GM23338 (cell line): ENCODE measurements around the gene NPDC1. TPM values are rescaled to one million over a fixed set of nuclear protein-coding genes. Genes with fewer than 3 reads are reported as not detected.

Experiments
- CREB1 ChIP-seq: fragments of 250-450 bp; sonication (Bioruptor Pico); IDR thresholded peaks from 2 replicates; pipeline ENCODE4 v1.5.0; 2020; ENCODE audit warnings: low read depth, mild to moderate bottlenecking, moderate library complexity
- EZH2 ChIP-seq: fragments of 200-600 bp; sonication (generic); IDR thresholded peaks from one replicate; pipeline ENCODE4 v1.8.0; 2017; ENCODE audit warnings: antibody characterized with exemption, mild to moderate bottlenecking, low read depth; ENCODE audit not compliant: unreplicated experiment
- EZH2phosphoT487 ChIP-seq: fragments of 200-600 bp; sonication (generic); IDR thresholded peaks from one replicate; pipeline ENCODE4 v1.8.1; 2018; ENCODE audit warnings: antibody characterized with exemption; ENCODE audit not compliant: unreplicated experiment
- NANOG ChIP-seq: IDR thresholded peaks from 2 replicates; pipeline ENCODE4 v1.6.1; 2016; ENCODE audit warnings: antibody characterized with exemption, borderline replicate concordance
- STAT1 ChIP-seq: IDR thresholded peaks from one replicate; pipeline ENCODE4 v1.6.1; 2016; ENCODE audit warnings: antibody characterized with exemption; ENCODE audit not compliant: unreplicated experiment
- ZNF114 ChIP-seq: fragments of 250-450 bp; sonication (Bioruptor Pico); IDR thresholded peaks from 2 replicates; pipeline ENCODE4 v1.5.0; 2020; ENCODE audit warnings: mild to moderate bottlenecking, moderate library complexity
- ZNF331 ChIP-seq: fragments of 250-450 bp; sonication (Bioruptor Pico); IDR thresholded peaks from 2 replicates; pipeline ENCODE4 v1.5.0; 2020; ENCODE audit warnings: low read depth, mild to moderate bottlenecking, moderate library complexity
- polyA plus RNA-seq: library from polyadenylated mRNA; unstranded; fragments of >200 nt; fragmentation: Nextera tagmentation; extraction: Ambion mirVana; gene quantifications from 2 replicates; pipeline ENCODE4 v1.2.1, GENCODE V29; 2016
- total RNA-seq: library from RNA; depleted of rRNA; stranded (reverse); fragments of >200 nt; shearing (Covaris generic); gene quantifications from 2 replicates; pipeline ENCODE4 v1.2.3, GENCODE V29; 2014
- TF ChIP-seq, protein P1 (sequence below): fragments of 250-450 bp; sonication (Bioruptor Pico); IDR thresholded peaks from 2 replicates; pipeline ENCODE4 v1.5.0; 2020; ENCODE audit warnings: mild to moderate bottlenecking, moderate library complexity
- TF ChIP-seq, protein P2 (sequence below), 2 experiments: fragments of 200-600 bp in 1 of 2; sonication (generic) in 1 of 2; conservative IDR thresholded peaks; 2 replicates each; pipeline versions ENCODE4 v1.5.1 to v1.6.1; 2016 to 2017; ENCODE audit warnings: antibody characterized with exemption in 2 of 2, low read depth in 2 of 2, mild to moderate bottlenecking in 2 of 2, moderate library complexity in 1 of 2
- TF ChIP-seq, protein P3 (sequence below): IDR thresholded peaks from one replicate; pipeline ENCODE4 v1.6.1; 2018; ENCODE audit warnings: antibody characterized with exemption; ENCODE audit not compliant: unreplicated experiment

NPDC1 gene
- total and polyA plus RNA-seq, 2 experiments from 2014 or later: 34.3 to 35.5 TPM

DNA sequence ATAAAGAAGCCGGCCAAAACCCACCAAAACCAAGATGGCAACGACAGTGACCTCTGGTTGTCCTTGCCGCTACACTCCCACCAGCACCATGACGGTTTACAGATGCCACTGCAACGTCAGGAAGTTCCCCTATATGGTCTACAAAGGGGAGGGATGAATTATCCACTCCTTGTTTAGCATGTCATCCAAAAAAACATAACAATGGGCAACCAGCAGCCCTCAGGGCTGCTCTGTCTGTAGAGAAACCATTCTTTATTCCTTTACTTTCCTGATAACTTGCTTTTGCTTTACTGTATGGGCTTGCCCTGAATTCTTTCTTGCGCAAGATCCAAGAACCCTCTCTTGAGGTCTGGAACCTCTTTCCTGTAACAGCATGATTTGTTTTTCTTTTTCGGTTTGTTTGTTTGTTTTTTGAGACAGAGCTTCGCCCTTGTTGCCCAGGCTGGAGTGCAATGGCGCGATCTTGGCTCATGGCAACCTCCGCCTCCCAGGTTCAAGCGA lies 29.3 kb upstream of the NPDC1 start (continued):
- TF ChIP-seq, protein P1, sequence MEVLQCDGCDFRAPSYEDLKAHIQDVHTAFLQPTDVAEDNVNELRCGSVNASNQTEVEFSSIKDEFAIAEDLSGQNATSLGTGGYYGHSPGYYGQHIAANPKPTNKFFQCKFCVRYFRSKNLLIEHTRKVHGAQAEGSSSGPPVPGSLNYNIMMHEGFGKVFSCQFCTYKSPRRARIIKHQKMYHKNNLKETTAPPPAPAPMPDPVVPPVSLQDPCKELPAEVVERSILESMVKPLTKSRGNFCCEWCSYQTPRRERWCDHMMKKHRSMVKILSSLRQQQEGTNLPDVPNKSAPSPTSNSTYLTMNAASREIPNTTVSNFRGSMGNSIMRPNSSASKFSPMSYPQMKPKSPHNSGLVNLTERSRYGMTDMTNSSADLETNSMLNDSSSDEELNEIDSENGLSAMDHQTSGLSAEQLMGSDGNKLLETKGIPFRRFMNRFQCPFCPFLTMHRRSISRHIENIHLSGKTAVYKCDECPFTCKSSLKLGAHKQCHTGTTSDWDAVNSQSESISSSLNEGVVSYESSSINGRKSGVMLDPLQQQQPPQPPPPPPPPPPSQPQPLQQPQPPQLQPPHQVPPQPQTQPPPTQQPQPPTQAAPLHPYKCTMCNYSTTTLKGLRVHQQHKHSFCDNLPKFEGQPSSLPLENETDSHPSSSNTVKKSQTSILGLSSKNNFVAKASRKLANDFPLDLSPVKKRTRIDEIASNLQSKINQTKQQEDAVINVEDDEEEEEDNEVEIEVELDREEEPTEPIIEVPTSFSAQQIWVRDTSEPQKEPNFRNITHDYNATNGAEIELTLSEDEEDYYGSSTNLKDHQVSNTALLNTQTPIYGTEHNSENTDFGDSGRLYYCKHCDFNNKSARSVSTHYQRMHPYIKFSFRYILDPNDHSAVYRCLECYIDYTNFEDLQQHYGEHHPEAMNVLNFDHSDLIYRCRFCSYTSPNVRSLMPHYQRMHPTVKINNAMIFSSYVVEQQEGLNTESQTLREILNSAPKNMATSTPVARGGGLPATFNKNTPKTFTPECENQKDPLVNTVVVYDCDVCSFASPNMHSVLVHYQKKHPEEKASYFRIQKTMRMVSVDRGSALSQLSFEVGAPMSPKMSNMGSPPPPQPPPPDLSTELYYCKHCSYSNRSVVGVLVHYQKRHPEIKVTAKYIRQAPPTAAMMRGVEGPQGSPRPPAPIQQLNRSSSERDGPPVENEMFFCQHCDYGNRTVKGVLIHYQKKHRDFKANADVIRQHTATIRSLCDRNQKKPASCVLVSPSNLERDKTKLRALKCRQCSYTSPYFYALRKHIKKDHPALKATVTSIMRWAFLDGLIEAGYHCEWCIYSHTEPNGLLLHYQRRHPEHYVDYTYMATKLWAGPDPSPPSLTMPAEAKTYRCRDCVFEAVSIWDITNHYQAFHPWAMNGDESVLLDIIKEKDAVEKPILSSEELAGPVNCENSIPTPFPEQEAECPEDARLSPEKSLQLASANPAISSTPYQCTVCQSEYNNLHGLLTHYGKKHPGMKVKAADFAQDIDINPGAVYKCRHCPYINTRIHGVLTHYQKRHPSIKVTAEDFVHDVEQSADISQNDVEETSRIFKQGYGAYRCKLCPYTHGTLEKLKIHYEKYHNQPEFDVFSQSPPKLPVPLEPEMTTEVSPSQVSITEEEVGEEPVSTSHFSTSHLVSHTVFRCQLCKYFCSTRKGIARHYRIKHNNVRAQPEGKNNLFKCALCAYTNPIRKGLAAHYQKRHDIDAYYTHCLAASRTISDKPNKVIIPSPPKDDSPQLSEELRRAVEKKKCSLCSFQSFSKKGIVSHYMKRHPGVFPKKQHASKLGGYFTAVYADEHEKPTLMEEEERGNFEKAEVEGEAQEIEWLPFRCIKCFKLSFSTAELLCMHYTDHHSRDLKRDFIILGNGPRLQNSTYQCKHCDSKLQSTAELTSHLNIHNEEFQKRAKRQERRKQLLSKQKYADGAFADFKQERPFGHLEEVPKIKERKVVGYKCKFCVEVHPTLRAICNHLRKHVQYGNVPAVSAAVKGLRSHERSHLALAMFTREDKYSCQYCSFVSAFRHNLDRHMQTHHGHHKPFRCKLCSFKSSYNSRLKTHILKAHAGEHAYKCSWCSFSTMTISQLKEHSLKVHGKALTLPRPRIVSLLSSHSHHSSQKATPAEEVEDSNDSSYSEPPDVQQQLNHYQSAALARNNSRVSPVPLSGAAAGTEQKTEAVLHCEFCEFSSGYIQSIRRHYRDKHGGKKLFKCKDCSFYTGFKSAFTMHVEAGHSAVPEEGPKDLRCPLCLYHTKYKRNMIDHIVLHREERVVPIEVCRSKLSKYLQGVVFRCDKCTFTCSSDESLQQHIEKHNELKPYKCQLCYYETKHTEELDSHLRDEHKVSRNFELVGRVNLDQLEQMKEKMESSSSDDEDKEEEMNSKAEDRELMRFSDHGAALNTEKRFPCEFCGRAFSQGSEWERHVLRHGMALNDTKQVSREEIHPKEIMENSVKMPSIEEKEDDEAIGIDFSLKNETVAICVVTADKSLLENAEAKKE: no peak
- no peak for TF ChIP-seq EZH2phosphoT487
- TF ChIP-seq, protein P2, sequence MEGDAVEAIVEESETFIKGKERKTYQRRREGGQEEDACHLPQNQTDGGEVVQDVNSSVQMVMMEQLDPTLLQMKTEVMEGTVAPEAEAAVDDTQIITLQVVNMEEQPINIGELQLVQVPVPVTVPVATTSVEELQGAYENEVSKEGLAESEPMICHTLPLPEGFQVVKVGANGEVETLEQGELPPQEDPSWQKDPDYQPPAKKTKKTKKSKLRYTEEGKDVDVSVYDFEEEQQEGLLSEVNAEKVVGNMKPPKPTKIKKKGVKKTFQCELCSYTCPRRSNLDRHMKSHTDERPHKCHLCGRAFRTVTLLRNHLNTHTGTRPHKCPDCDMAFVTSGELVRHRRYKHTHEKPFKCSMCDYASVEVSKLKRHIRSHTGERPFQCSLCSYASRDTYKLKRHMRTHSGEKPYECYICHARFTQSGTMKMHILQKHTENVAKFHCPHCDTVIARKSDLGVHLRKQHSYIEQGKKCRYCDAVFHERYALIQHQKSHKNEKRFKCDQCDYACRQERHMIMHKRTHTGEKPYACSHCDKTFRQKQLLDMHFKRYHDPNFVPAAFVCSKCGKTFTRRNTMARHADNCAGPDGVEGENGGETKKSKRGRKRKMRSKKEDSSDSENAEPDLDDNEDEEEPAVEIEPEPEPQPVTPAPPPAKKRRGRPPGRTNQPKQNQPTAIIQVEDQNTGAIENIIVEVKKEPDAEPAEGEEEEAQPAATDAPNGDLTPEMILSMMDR (conservative IDR thresholded peaks at IDR 0.05; ENCODE audit: low read depth in 2 of 2): no peak
- TF ChIP-seq ZNF114 (CRISPR knock-in tag): no peak
- no peak for TF ChIP-seq STAT1
- no peak for TF ChIP-seq CREB1 (CRISPR knock-in tag)
- no peak for TF ChIP-seq EZH2
- no peak for TF ChIP-seq ZNF331 (CRISPR knock-in tag)
- TF ChIP-seq, protein P3, sequence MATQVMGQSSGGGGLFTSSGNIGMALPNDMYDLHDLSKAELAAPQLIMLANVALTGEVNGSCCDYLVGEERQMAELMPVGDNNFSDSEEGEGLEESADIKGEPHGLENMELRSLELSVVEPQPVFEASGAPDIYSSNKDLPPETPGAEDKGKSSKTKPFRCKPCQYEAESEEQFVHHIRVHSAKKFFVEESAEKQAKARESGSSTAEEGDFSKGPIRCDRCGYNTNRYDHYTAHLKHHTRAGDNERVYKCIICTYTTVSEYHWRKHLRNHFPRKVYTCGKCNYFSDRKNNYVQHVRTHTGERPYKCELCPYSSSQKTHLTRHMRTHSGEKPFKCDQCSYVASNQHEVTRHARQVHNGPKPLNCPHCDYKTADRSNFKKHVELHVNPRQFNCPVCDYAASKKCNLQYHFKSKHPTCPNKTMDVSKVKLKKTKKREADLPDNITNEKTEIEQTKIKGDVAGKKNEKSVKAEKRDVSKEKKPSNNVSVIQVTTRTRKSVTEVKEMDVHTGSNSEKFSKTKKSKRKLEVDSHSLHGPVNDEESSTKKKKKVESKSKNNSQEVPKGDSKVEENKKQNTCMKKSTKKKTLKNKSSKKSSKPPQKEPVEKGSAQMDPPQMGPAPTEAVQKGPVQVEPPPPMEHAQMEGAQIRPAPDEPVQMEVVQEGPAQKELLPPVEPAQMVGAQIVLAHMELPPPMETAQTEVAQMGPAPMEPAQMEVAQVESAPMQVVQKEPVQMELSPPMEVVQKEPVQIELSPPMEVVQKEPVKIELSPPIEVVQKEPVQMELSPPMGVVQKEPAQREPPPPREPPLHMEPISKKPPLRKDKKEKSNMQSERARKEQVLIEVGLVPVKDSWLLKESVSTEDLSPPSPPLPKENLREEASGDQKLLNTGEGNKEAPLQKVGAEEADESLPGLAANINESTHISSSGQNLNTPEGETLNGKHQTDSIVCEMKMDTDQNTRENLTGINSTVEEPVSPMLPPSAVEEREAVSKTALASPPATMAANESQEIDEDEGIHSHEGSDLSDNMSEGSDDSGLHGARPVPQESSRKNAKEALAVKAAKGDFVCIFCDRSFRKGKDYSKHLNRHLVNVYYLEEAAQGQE: no peak
- TF ChIP-seq NANOG: no peak
